Measurements from ENCODE around the gene CCDC171. TPM values are rescaled to one million over a fixed set of nuclear protein-coding genes. Genes with fewer than 3 reads are reported as not detected.

CCDC171 gene
- total and polyA plus RNA-seq, 11 donors: 0.30 to 3.4 (median 1.1) TPM

GRCh38 chr9:15813076-15813475, 260.2 kb downstream of the CCDC171 start:
- TF ChIP-seq CTCF (IDR thresholded peaks at IDR 0.05): no peak
- no peak for TF ChIP-seq POLR2A (IDR thresholded peaks at IDR 0.05)
- no peaks in the 10 kb centered on the region for H3K27me3 ChIP-seq
- H3K4me3 ChIP-seq: no peak overlapping the region
- intact Hi-C loops (cut with DNase I): no loop called here
- H3K27ac ChIP-seq: no peak overlapping the region
- no peaks in the 10 kb centered on the region for H3K4me1 ChIP-seq
- WGBS, 4 donors: 83 to 94% (median 90%) methylated on average over 2 of the region's 2 CpGs
- H3K9me3 ChIP-seq: peaks cover 0 to 12% (median 0%) of the 10 kb centered on the region in 12 donors
- ATAC-seq: no peak
- no peaks in the 10 kb centered on the region for H3K36me3 ChIP-seq
- DNase-seq: no peak

- H3K36me3 ChIP-seq: no peaks in the 10 kb centered on the region
- WGBS, 4 donors: 60 to 71% (median 68%) methylated on average over 4 of the region's 4 CpGs
- ATAC-seq (no peak), DNase-seq (no peak)
- H3K4me3 ChIP-seq: no peak overlapping the region
- H3K9me3 ChIP-seq: no peaks in the 10 kb centered on the region
- TF ChIP-seq POLR2A (IDR thresholded peaks at IDR 0.05) (no peak), CTCF (IDR thresholded peaks at IDR 0.05) (no peak)
- no peak overlapping the region for H3K27ac ChIP-seq
- intact Hi-C loops (cut with DNase I): no loop called here
- H3K4me1 ChIP-seq: no peaks in the 10 kb centered on the region
- H3K27me3 ChIP-seq: no peaks in the 10 kb centered on the region
These were observed 271.5 kb downstream of the CCDC171 start for GRCh38 chr9:15824310-15824709.

GRCh38 chr9:15831384-15831783, 278.5 kb downstream of the CCDC171 start:
- no peak for DNase-seq
- 96 to 100% (median 100%) methylated on average over 1 of the region's 1 CpG for WGBS, 4 donors
- TF ChIP-seq POLR2A (IDR thresholded peaks at IDR 0.05) (no peak), CTCF (IDR thresholded peaks at IDR 0.05) (no peak)
- intact Hi-C loops (cut with DNase I): no loop called here
- ATAC-seq: no peak
- Histone ChIP-seq H3K27ac (no peak overlapping the region), H3K9me3 (no peaks in the 10 kb centered on the region), H3K4me3 (no peak overlapping the region), H3K27me3 (no peaks in the 10 kb centered on the region), H3K4me1 (no peaks in the 10 kb centered on the region), H3K36me3 (no peaks in the 10 kb centered on the region)

- Histone ChIP-seq H3K27ac (no peak overlapping the region), H3K36me3 (no peaks in the 10 kb centered on the region), H3K9me3 (no peaks in the 10 kb centered on the region), H3K4me1 (no peaks in the 10 kb centered on the region), H3K27me3 (no peaks in the 10 kb centered on the region), H3K4me3 (no peak overlapping the region)
- intact Hi-C loops (cut with DNase I): no loop called here
- no peak for ATAC-seq
- no peak for DNase-seq
- WGBS, 4 donors: 57 to 64% (median 58%) methylated on average over 2 of the region's 2 CpGs
- TF ChIP-seq CTCF (IDR thresholded peaks at IDR 0.05) (no peak), POLR2A (IDR thresholded peaks at IDR 0.05) (no peak)
These were observed 281.7 kb downstream of the CCDC171 start for GRCh38 chr9:15834541-15834940.
